HEK293 (cell line): ENCODE results near the gene RGL2.

Source experiments
- HOXA7 ChIP-seq: sonication (generic); formaldehyde crosslinking; IDR thresholded peaks from 2 replicates; pipeline ENCODE4 v1.8.1; 2022; ENCODE audit warnings: missing genetic modification reagents, borderline replicate concordance
- KLF10 ChIP-seq: fragments of 450-650 bp; IDR thresholded peaks from 2 replicates; pipeline ENCODE4 v1.5.1; 2018; ENCODE audit warnings: missing biosample characterization, mild to moderate bottlenecking, missing genetic modification characterization
- OVOL3 ChIP-seq: fragments of 450-650 bp; formaldehyde crosslinking; IDR thresholded peaks from 2 replicates; pipeline ENCODE4 v1.5.1; 2016; ENCODE audit warnings: missing biosample characterization, missing genetic modification characterization
- PRDM1 ChIP-seq: fragments of 450-650 bp; formaldehyde crosslinking; IDR thresholded peaks from 2 replicates; pipeline ENCODE4; 2016; ENCODE audit warnings: missing biosample characterization, missing genetic modification characterization
- RBAK ChIP-seq: fragments of 450-650 bp; formaldehyde crosslinking; IDR thresholded peaks from 2 replicates; pipeline ENCODE4 v1.5.1; 2016; ENCODE audit warnings: missing biosample characterization, missing genetic modification characterization
- SALL2 ChIP-seq: fragments of 450-650 bp; formaldehyde crosslinking; IDR thresholded peaks from 2 replicates; pipeline ENCODE4 v1.5.0; 2017; ENCODE audit warnings: missing biosample characterization, mild to moderate bottlenecking, missing genetic modification characterization, borderline replicate concordance
- SP3 ChIP-seq: fragments of 450-650 bp; formaldehyde crosslinking; IDR thresholded peaks from 2 replicates; pipeline ENCODE4 v1.5.1; 2016; ENCODE audit warnings: missing biosample characterization, missing genetic modification characterization
- ZBTB8A ChIP-seq: fragments of 450-650 bp; formaldehyde crosslinking; IDR thresholded peaks from 2 replicates; pipeline ENCODE4 v1.5.1; 2016; ENCODE audit warnings: missing biosample characterization, missing genetic modification characterization
- ZNF114 ChIP-seq: fragments of 450-650 bp; formaldehyde crosslinking; IDR thresholded peaks from 2 replicates; pipeline ENCODE4 v1.5.0; 2017; ENCODE audit warnings: missing biosample characterization, missing genetic modification characterization
- ZNF133 ChIP-seq: fragments of 450-650 bp; formaldehyde crosslinking; IDR thresholded peaks from 2 replicates; pipeline ENCODE4 v1.5.1; 2016; ENCODE audit warnings: missing biosample characterization, missing genetic modification characterization
- ZNF138 ChIP-seq: fragments of 450-650 bp; formaldehyde crosslinking; IDR thresholded peaks from 2 replicates; pipeline ENCODE4 v1.5.1; 2016; ENCODE audit warnings: missing biosample characterization, missing genetic modification characterization, borderline replicate concordance
- ZNF19 ChIP-seq: fragments of 450-650 bp; formaldehyde crosslinking; IDR thresholded peaks from 2 replicates; pipeline ENCODE4; 2016; ENCODE audit warnings: missing biosample characterization, missing genetic modification characterization, low read depth
- ZNF426 ChIP-seq: fragments of 450-650 bp; formaldehyde crosslinking; IDR thresholded peaks from 2 replicates; pipeline ENCODE4 v1.5.1; 2017; ENCODE audit warnings: missing biosample characterization, missing genetic modification characterization, mild to moderate bottlenecking, inconsistent platforms, moderate library complexity
- ZNF510 ChIP-seq: fragments of 450-650 bp; formaldehyde crosslinking; IDR thresholded peaks from 2 replicates; pipeline ENCODE4 v1.5.1; 2018; ENCODE audit warnings: mild to moderate bottlenecking, missing genetic modification characterization, missing biosample characterization; ENCODE audit not compliant: insufficient replicate concordance
- ZNF560 ChIP-seq: fragments of 450-650 bp; formaldehyde crosslinking; IDR thresholded peaks from 2 replicates; pipeline ENCODE4 v1.5.1; 2017; ENCODE audit warnings: missing biosample characterization, missing genetic modification characterization, borderline replicate concordance
- ZNF585B ChIP-seq: fragments of 450-650 bp; formaldehyde crosslinking; IDR thresholded peaks from 2 replicates; pipeline ENCODE4 v1.5.1; 2016; ENCODE audit warnings: missing biosample characterization, missing genetic modification characterization
- ZNF596 ChIP-seq: fragments of 450-650 bp; IDR thresholded peaks from 2 replicates; pipeline ENCODE4 v1.5.0; 2018; ENCODE audit warnings: missing biosample characterization, mild to moderate bottlenecking, missing genetic modification characterization, moderate library complexity
- ZNF629 ChIP-seq: fragments of 450-650 bp; formaldehyde crosslinking; IDR thresholded peaks from 2 replicates; pipeline ENCODE4 v1.5.1; 2017; ENCODE audit warnings: missing biosample characterization, missing genetic modification characterization
- ZNF664 ChIP-seq: fragments of 450-650 bp; formaldehyde crosslinking; IDR thresholded peaks from 2 replicates; pipeline ENCODE4 v1.5.1; 2016; ENCODE audit warnings: missing biosample characterization, missing genetic modification characterization
- TF ChIP-seq, protein P1 (sequence below): fragments of 450-650 bp; formaldehyde crosslinking; IDR thresholded peaks from 2 replicates; pipeline ENCODE4 v1.5.1; 2016; ENCODE audit warnings: missing biosample characterization, missing genetic modification characterization
- TF ChIP-seq, protein P2 (sequence below): fragments of 450-650 bp; formaldehyde crosslinking; IDR thresholded peaks from 2 replicates; pipeline ENCODE4 v1.5.1; 2016; ENCODE audit warnings: missing biosample characterization, missing genetic modification characterization
- TF ChIP-seq, protein P3 (sequence below): fragments of 450-650 bp; formaldehyde crosslinking; IDR thresholded peaks from 2 replicates; pipeline ENCODE4 v1.5.1; 2017; ENCODE audit warnings: missing biosample characterization, missing genetic modification characterization
- TF ChIP-seq, protein P4 (sequence below): fragments of 450-650 bp; formaldehyde crosslinking; IDR thresholded peaks from 2 replicates; pipeline ENCODE4 v1.5.1; 2016; ENCODE audit warnings: missing biosample characterization, missing genetic modification characterization
- TF ChIP-seq, protein P5 (sequence below): fragments of 450-650 bp; formaldehyde crosslinking; IDR thresholded peaks from 2 replicates; pipeline ENCODE4 v1.5.0; 2017; ENCODE audit warnings: missing biosample characterization, missing genetic modification characterization, borderline replicate concordance
- TF ChIP-seq, protein P6 (sequence below): fragments of 450-650 bp; formaldehyde crosslinking; IDR thresholded peaks from 2 replicates; pipeline ENCODE4 v1.5.1; 2016; ENCODE audit warnings: missing biosample characterization, missing genetic modification characterization
- TF ChIP-seq, protein P7 (sequence below): fragments of 450-650 bp; formaldehyde crosslinking; IDR thresholded peaks from 2 replicates; pipeline ENCODE4 v1.5.1; 2016; ENCODE audit warnings: missing biosample characterization, missing genetic modification characterization

RGL2 gene

DNA sequence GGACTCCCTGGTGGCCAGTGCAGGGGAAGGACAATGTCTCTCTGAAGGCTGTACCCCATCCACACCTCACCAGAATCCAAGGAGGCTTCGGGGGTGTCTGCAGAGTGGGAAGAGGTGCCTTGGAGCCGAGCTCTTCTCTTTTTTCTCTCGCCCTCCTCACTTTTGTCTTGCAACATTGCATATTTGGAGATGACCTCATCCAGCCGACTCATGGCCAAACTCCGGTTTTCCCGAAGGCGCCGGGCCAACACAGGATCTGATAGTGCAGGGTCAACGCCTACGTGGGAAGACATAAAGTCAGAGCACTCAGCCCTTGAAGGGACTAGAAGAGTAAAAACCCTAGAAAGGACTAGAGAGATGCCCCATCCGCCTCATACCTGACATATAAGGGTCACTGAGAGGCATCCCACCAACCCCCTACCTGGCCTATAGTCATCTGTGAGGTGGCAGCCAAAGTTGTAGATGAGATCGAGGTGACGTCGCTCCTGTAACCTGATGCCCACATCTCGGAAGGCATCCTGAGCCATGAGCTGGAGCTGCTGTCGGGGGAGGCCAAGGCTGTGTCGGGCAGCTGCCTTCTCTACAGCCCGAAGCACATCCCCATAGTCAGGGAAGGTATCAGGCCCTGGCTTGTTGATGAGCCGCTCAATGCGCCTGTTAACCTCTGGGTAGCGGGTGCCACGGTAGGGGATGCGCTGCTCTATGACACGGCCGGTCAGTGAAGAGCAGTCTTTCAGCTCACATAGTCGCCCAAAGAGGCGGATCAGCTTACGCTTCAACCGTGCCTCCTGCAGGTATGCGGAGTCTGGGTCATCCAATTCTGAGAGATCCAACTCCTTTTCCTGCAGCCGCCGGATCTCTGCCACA is 21.8 kb upstream of the RGL2 start (continued):
- TF ChIP-seq ZNF138 (no peak), OVOL3 (tag by site-specific recombination) (no peak), ZNF19 (tag by site-specific recombination) (no peak), HOXA7 (CRISPR knock-in tag) (no peak), ZNF596 (tag by site-specific recombination) (no peak), SALL2 (tag by site-specific recombination) (no peak), ZNF510 (tag by site-specific recombination) (no peak), ZNF585B (no peak), ZBTB8A (tag by site-specific recombination) (no peak), ZNF133 (tag by site-specific recombination) (no peak), KLF10 (tag by site-specific recombination) (peak; percentile 66; the same call in 1 of the 2 replicates), ZNF560 (tag by site-specific recombination) (no peak), ZNF629 (tag by site-specific recombination) (peak; percentile 99), RBAK (tag by site-specific recombination) (no peak), SP3 (peak; percentile 40), PRDM1 (tag by site-specific recombination) (no peak), ZNF664 (no peak), ZNF114 (tag by site-specific recombination) (no peak), ZNF426 (tag by site-specific recombination) (no peak)
- TF ChIP-seq, protein P1, sequence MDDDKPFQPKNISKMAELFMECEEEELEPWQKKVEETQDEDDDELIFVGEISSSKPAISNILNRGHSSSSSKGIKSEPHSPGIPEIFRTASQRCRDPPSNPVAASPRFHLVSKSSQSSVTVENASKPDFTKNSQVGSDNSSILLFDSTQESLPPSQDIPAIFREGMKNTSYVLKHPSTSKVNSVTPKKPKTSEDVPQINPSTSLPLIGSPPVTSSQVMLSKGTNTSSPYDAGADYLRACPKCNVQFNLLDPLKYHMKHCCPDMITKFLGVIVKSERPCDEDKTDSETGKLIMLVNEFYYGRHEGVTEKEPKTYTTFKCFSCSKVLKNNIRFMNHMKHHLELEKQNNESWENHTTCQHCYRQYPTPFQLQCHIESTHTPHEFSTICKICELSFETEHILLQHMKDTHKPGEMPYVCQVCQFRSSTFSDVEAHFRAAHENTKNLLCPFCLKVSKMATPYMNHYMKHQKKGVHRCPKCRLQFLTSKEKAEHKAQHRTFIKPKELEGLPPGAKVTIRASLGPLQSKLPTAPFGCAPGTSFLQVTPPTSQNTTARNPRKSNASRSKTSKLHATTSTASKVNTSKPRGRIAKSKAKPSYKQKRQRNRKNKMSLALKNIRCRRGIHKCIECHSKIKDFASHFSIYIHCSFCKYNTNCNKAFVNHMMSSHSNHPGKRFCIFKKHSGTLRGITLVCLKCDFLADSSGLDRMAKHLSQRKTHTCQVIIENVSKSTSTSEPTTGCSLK (tag by site-specific recombination), result no peak
- TF ChIP-seq, protein P2, sequence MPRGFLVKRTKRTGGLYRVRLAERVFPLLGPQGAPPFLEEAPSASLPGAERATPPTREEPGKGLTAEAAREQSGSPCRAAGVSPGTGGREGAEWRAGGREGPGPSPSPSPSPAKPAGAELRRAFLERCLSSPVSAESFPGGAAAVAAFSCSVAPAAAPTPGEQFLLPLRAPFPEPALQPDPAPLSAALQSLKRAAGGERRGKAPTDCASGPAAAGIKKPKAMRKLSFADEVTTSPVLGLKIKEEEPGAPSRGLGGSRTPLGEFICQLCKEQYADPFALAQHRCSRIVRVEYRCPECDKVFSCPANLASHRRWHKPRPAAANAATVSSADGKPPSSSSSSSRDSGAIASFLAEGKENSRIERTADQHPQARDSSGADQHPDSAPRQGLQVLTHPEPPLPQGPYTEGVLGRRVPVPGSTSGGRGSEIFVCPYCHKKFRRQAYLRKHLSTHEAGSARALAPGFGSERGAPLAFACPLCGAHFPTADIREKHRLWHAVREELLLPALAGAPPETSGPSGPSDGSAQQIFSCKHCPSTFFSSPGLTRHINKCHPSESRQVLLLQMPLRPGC (tag by site-specific recombination), result peak; percentile 63; the same call in 1 of the 2 replicates
- TF ChIP-seq, protein P3, sequence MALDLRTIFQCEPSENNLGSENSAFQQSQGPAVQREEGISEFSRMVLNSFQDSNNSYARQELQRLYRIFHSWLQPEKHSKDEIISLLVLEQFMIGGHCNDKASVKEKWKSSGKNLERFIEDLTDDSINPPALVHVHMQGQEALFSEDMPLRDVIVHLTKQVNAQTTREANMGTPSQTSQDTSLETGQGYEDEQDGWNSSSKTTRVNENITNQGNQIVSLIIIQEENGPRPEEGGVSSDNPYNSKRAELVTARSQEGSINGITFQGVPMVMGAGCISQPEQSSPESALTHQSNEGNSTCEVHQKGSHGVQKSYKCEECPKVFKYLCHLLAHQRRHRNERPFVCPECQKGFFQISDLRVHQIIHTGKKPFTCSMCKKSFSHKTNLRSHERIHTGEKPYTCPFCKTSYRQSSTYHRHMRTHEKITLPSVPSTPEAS (tag by site-specific recombination), result no peak
- TF ChIP-seq, protein P4, sequence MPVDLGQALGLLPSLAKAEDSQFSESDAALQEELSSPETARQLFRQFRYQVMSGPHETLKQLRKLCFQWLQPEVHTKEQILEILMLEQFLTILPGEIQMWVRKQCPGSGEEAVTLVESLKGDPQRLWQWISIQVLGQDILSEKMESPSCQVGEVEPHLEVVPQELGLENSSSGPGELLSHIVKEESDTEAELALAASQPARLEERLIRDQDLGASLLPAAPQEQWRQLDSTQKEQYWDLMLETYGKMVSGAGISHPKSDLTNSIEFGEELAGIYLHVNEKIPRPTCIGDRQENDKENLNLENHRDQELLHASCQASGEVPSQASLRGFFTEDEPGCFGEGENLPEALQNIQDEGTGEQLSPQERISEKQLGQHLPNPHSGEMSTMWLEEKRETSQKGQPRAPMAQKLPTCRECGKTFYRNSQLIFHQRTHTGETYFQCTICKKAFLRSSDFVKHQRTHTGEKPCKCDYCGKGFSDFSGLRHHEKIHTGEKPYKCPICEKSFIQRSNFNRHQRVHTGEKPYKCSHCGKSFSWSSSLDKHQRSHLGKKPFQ (tag by site-specific recombination), result no peak
- TF ChIP-seq, protein P5, sequence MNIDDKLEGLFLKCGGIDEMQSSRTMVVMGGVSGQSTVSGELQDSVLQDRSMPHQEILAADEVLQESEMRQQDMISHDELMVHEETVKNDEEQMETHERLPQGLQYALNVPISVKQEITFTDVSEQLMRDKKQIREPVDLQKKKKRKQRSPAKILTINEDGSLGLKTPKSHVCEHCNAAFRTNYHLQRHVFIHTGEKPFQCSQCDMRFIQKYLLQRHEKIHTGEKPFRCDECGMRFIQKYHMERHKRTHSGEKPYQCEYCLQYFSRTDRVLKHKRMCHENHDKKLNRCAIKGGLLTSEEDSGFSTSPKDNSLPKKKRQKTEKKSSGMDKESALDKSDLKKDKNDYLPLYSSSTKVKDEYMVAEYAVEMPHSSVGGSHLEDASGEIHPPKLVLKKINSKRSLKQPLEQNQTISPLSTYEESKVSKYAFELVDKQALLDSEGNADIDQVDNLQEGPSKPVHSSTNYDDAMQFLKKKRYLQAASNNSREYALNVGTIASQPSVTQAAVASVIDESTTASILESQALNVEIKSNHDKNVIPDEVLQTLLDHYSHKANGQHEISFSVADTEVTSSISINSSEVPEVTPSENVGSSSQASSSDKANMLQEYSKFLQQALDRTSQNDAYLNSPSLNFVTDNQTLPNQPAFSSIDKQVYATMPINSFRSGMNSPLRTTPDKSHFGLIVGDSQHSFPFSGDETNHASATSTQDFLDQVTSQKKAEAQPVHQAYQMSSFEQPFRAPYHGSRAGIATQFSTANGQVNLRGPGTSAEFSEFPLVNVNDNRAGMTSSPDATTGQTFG (tag by site-specific recombination), result no peak
- TF ChIP-seq, protein P6, sequence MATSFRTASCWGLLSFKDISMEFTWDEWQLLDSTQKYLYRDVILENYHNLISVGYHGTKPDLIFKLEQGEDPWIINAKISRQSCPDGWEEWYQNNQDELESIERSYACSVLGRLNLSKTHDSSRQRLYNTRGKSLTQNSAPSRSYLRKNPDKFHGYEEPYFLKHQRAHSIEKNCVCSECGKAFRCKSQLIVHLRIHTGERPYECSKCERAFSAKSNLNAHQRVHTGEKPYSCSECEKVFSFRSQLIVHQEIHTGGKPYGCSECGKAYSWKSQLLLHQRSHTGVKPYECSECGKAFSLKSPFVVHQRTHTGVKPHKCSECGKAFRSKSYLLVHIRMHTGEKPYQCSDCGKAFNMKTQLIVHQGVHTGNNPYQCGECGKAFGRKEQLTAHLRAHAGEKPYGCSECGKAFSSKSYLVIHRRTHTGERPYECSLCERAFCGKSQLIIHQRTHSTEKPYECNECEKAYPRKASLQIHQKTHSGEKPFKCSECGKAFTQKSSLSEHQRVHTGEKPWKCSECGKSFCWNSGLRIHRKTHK (tag by site-specific recombination), result no peak
- TF ChIP-seq, protein P7, sequence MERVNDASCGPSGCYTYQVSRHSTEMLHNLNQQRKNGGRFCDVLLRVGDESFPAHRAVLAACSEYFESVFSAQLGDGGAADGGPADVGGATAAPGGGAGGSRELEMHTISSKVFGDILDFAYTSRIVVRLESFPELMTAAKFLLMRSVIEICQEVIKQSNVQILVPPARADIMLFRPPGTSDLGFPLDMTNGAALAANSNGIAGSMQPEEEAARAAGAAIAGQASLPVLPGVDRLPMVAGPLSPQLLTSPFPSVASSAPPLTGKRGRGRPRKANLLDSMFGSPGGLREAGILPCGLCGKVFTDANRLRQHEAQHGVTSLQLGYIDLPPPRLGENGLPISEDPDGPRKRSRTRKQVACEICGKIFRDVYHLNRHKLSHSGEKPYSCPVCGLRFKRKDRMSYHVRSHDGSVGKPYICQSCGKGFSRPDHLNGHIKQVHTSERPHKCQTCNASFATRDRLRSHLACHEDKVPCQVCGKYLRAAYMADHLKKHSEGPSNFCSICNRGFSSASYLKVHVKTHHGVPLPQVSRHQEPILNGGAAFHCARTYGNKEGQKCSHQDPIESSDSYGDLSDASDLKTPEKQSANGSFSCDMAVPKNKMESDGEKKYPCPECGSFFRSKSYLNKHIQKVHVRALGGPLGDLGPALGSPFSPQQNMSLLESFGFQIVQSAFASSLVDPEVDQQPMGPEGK (tag by site-specific recombination), result peak; percentile 76
